Measurements from ENCODE around the gene SEPTIN8. TPM values are rescaled to one million over a fixed set of nuclear protein-coding genes. Genes with fewer than 3 reads are reported as not detected.

SEPTIN8 gene
- total and polyA plus RNA-seq, 2 of the 13 experiments (the other 11 are each of a cell fraction or from before 2014, with no cell fraction given): 41.4 to 49.9 TPM

GRCh38 chr5:132736853-132737833 lies 39.9 kb downstream of the SEPTIN8 start, which contains the start of gene KIF3A (continued):
- TF ChIP-seq JARID2 (CRISPR knock-in tag; IDR thresholded peaks at IDR 0.05; ENCODE audit: insufficient replicate concordance) (peak; percentile 59), ZNF781 (CRISPR knock-in tag; IDR thresholded peaks at IDR 0.05; ENCODE audit: borderline replicate concordance, not compliant biosample characterization) (no peak), HNF4A (CRISPR knock-in tag; IDR thresholded peaks at IDR 0.05) (no peak), SRF (IDR thresholded peaks at IDR 0.05; ENCODE audit: low read depth, low read length) (no peak), ZNF629 (CRISPR knock-in tag; conservative IDR thresholded peaks at IDR 0.05) (peak; percentile 97), ZNF564 (CRISPR knock-in tag; IDR thresholded peaks at IDR 0.05) (no peak), SMARCE1 (IDR thresholded peaks at IDR 0.05; ENCODE audit: borderline replicate concordance) (no peak), ZNF224 (CRISPR knock-in tag; IDR thresholded peaks at IDR 0.05) (no peak), ATM (IDR thresholded peaks at IDR 0.05; ENCODE audit: borderline replicate concordance) (no peak), KDM5B (CRISPR knock-in tag; IDR thresholded peaks at IDR 0.05; ENCODE audit: borderline replicate concordance) (peak; percentile 90), CENPX (CRISPR knock-in tag; IDR thresholded peaks at IDR 0.05) (no peak), ZNF207 (IDR thresholded peaks at IDR 0.05; ENCODE audit: borderline replicate concordance) (no peak), GABPB1 (CRISPR knock-in tag; IDR thresholded peaks at IDR 0.05) (peak; percentile 68; the same call in 1 of the 2 replicates), PTBP1 (IDR thresholded peaks at IDR 0.05; ENCODE audit: low read depth, low read length, poor library complexity, severe bottlenecking) (peak; percentile 44), SMARCC2 (IDR thresholded peaks at IDR 0.05) (no peak), SRSF1 (optimal IDR thresholded peaks at IDR 0.05; ENCODE audit: low read depth, low read length) (no peak), SIX1 (CRISPR knock-in tag; IDR thresholded peaks at IDR 0.05; ENCODE audit: borderline replicate concordance) (no peak), ZBTB43 (CRISPR knock-in tag; conservative IDR thresholded peaks at IDR 0.05) (no peak), SATB2 (CRISPR knock-in tag; IDR thresholded peaks at IDR 0.05) (no peak), AKNA (CRISPR knock-in tag; IDR thresholded peaks at IDR 0.05; ENCODE audit: borderline replicate concordance) (no peak), GTF2F1 (IDR thresholded peaks at IDR 0.05; ENCODE audit: low read length) (no peak), NFRKB (IDR thresholded peaks at IDR 0.05) (no peak), ZNF616 (CRISPR knock-in tag; IDR thresholded peaks at IDR 0.05; ENCODE audit: low read depth) (no peak), ZNF17 (CRISPR knock-in tag; IDR thresholded peaks at IDR 0.05) (no peak), DRAP1 (CRISPR knock-in tag; IDR thresholded peaks at IDR 0.05) (peak; percentile 67)

Data from HepG2 (cell line).